HG03460 (cell line): ENCODE data around the gene UNC13A.
A peak's percentile ranks its signal among the peaks of the same experiment; 100 is the strongest.
"Not testable (repeated sequence)": the region's sequence is repeated elsewhere in the genome, so short reads cannot be mapped to it uniquely, and the experiment has no call there.

Source experiments
- ATAC-seq: cut with Tn5 transposase; IDR thresholded peaks from one replicate; pipeline ENCODE4 v1.9.1; 2021; ENCODE audit not compliant: unreplicated experiment

The UNC13A gene

GRCh38 chr19:17606590-17607185, 81.5 kb downstream of the UNC13A start:
- no peak for ATAC-seq

- ATAC-seq: peak; percentile 54
Observed at GRCh38 chr19:17605761-17606589, 82.2 kb downstream of the UNC13A start.

GRCh38 chr19:17605117-17605516, 83.0 kb downstream of the UNC13A start:
- no peak for ATAC-seq

GRCh38 chr19:17604372-17605025, 83.7 kb downstream of the UNC13A start:
- ATAC-seq: no peak

- ATAC-seq: no peak
Observed at GRCh38 chr19:17602872-17603510, 85.2 kb downstream of the UNC13A start.

GRCh38 chr19:17602217-17602616, 85.9 kb downstream of the UNC13A start:
- no peak for ATAC-seq

GRCh38 chr19:17601683-17602082, 86.5 kb downstream of the UNC13A start:
- ATAC-seq: no peak

GRCh38 chr19:17599780-17600179, 88.4 kb downstream of the UNC13A start:
- ATAC-seq: no peak

- no peak for ATAC-seq
Observed at GRCh38 chr19:17598953-17599352, 89.2 kb downstream of the UNC13A start.

- ATAC-seq: not testable (repeated sequence)
Observed at GRCh38 chr19:17598063-17598462, 90.1 kb downstream of the UNC13A start.

GRCh38 chr19:17594296-17594695, 93.9 kb downstream of the UNC13A start:
- not testable (repeated sequence) for ATAC-seq

GRCh38 chr19:17590866-17591265, 97.3 kb downstream of the UNC13A start:
- no peak for ATAC-seq

GRCh38 chr19:17585395-17585794, 102.8 kb downstream of the UNC13A start:
- ATAC-seq: not testable (repeated sequence)

- no peak for ATAC-seq
Observed at GRCh38 chr19:17584132-17584531, 104.0 kb downstream of the UNC13A start.

- no peak for ATAC-seq
Observed at GRCh38 chr19:17582613-17583012, 105.5 kb downstream of the UNC13A start.

GRCh38 chr19:17581211-17581874, 106.8 kb downstream of the UNC13A start:
- ATAC-seq: no peak

- no peak for ATAC-seq
Observed at GRCh38 chr19:17580470-17581144, 107.5 kb downstream of the UNC13A start.

GRCh38 chr19:17579661-17580244, 108.4 kb downstream of the UNC13A start:
- no peak for ATAC-seq

- no peak for ATAC-seq
Observed at GRCh38 chr19:17577457-17578097, 110.6 kb downstream of the UNC13A start.
